Left renal pelvis (tissue), 4 donors: ENCODE results near the gene SFTA2. TPM values are rescaled to one million over a fixed set of nuclear protein-coding genes. Genes with fewer than 3 reads are reported as not detected.

Experiments used
- DNase-seq, 4 donors: peaks; one replicate each; pipeline ENCODE4 v3.0.0-alpha.2; 2013; ENCODE audit warnings: low read depth in 4 of 4, low spot score in 3 of 4
- polyA plus RNA-seq, 4 donors: library from polyadenylated mRNA; unstranded; fragments of 120-200 nt; gene quantifications; one replicate each; pipeline ENCODE4 v1.2.1, GENCODE V29; 2013; ENCODE audit not compliant: insufficient read length in 4 of 4

SFTA2 gene
- polyA plus RNA-seq, 4 donors: 0.16 to 1.0 (median 0.82) TPM

GRCh38 chr6:30881392-30882203 lies 50.4 kb downstream of the SFTA2 start:
- no peak for DNase-seq

Other genes with a start within 250 kb of the SFTA2 start
- gene PPP1R18, start 245.5 kb downstream of the SFTA2 start, polyA plus RNA-seq: 10 to 100 TPM; 34.3 to 56.4 (median 40.2) TPM
- gene NRM, start 241.2 kb downstream of the SFTA2 start, polyA plus RNA-seq: 10 to 100 TPM; 35.6 to 40.7 (median 38.1) TPM
- 10 to 100 TPM; 34.7 to 49.0 (median 45.2) TPM for gene MDC1, start 214.9 kb downstream of the SFTA2 start, polyA plus RNA-seq
- gene TUBB, start 211.8 kb downstream of the SFTA2 start, polyA plus RNA-seq: 1,000 to 10,000 TPM; 1,126 to 1,457 (median 1,265) TPM
- 100 to 1,000 TPM; 103 to 143 (median 138) TPM for gene FLOT1, start 189.5 kb downstream of the SFTA2 start, polyA plus RNA-seq
- 10 to 100 TPM; 17.5 to 23.5 (median 21.3) TPM for gene IER3, start 187.6 kb downstream of the SFTA2 start, polyA plus RNA-seq
- gene DDR1, start 47.7 kb downstream of the SFTA2 start, polyA plus RNA-seq: 100 to 1,000 TPM in 3 of 4 donors, 10 to 100 TPM in 1; 55.6 to 201 (median 156) TPM
- 10 to 100 TPM; 30.2 to 51.2 (median 44.1) TPM for gene GTF2H4, start 24.0 kb downstream of the SFTA2 start, polyA plus RNA-seq
- 10 to 100 TPM; 26.1 to 59.5 (median 35.3) TPM for gene VARS2, start 17.9 kb downstream of the SFTA2 start, polyA plus RNA-seq
- under 1 TPM in 3 of 4 donors, not detected in 1; 0.03 to 0.09 (median 0.03) TPM for gene MUCL3, start 8.8 kb upstream of the SFTA2 start, polyA plus RNA-seq
- under 1 TPM in 1 of 4 donors, not detected in 3; 0.04 TPM for gene MUC21, start 51.5 kb upstream of the SFTA2 start, polyA plus RNA-seq
- gene MUC22, start 78.3 kb upstream of the SFTA2 start, polyA plus RNA-seq: not detected
- gene C6orf15, start 180.4 kb upstream of the SFTA2 start, polyA plus RNA-seq: under 1 TPM in 1 of 4 donors, not detected in 3; 0.19 TPM
- gene PSORS1C1, start 182.6 kb upstream of the SFTA2 start, polyA plus RNA-seq: 1 to 10 TPM in 1 of 4 donors, under 1 TPM in 1, not detected in 2; 0.19 to 1.0 TPM
- not detected for gene CDSN, start 188.3 kb upstream of the SFTA2 start, polyA plus RNA-seq
- under 1 TPM in 1 of 4 donors, not detected in 3; 0.17 TPM for gene PSORS1C2, start 206.9 kb upstream of the SFTA2 start, polyA plus RNA-seq
- 10 to 100 TPM; 17.3 to 38.3 (median 30.1) TPM for gene CCHCR1, start 225.6 kb upstream of the SFTA2 start, polyA plus RNA-seq
- 10 to 100 TPM; 17.3 to 26.0 (median 18.3) TPM for gene TCF19, start 226.4 kb upstream of the SFTA2 start, polyA plus RNA-seq
- gene POU5F1, start 238.5 kb upstream of the SFTA2 start, polyA plus RNA-seq: 10 to 100 TPM in 1 of 4 donors, 1 to 10 TPM in 2, under 1 TPM in 1; 0.26 to 11.7 (median 2.6) TPM